Heart left ventricle (tissue), 16 donors: ENCODE measurements around the gene USP46. TPM values are rescaled to one million over a fixed set of nuclear protein-coding genes. Genes with fewer than 3 reads are reported as not detected.

Source experiments
- ATAC-seq, 4 donors: fragments of 200-7000 bp; cut with Tn5 transposase; one replicate each; pipeline ENCODE4 v1.9.1; 2020 to 2022; ENCODE audit warnings: moderate library complexity in 4 of 4, mild to moderate bottlenecking in 3 of 4, moderate number of reproducible peaks in 1 of 4
- DNase-seq, 5 donors: peaks; one replicate each; pipeline ENCODE4 v3.0.0-alpha.2; 2020
- H3K27ac ChIP-seq, 12 donors: fragments of 200-600 bp; sonication (generic) in 4 of 12; one replicate each; pipeline versions ENCODE4 v1.5.0 to v1.8.0; 2016 to 2022; ENCODE audit warnings: mild to moderate bottlenecking in 2 of 12
- H3K27me3 ChIP-seq, 9 donors: fragments of 200-600 bp; sonication (generic) in 2 of 9; one replicate each; pipeline versions ENCODE4 v1.5.1 to v1.8.0; 2016 to 2022; ENCODE audit warnings: mild to moderate bottlenecking in 3 of 9
- H3K36me3 ChIP-seq, 9 donors: fragments of 200-600 bp; sonication (generic) in 2 of 9; one replicate each; pipeline versions ENCODE4 v1.5.0 to v1.8.0; 2018 to 2022; ENCODE audit warnings: mild to moderate bottlenecking in 2 of 9
- H3K4me1 ChIP-seq, 12 donors: fragments of 200-600 bp; sonication (generic) in 4 of 12; one replicate each; pipeline versions ENCODE4 v1.5.0 to v1.8.0; 2016 to 2022; ENCODE audit warnings: mild to moderate bottlenecking in 3 of 12
- H3K4me3 ChIP-seq, 12 donors: fragments of 200-600 bp; sonication (generic) in 4 of 12; one replicate each; pipeline versions ENCODE4 v1.5.0 to v1.8.0; 2017 to 2022; ENCODE audit warnings: mild to moderate bottlenecking in 9 of 12, moderate library complexity in 4 of 12
- H3K9me3 ChIP-seq, 12 donors: fragments of 200-600 bp; sonication (generic) in 4 of 12; one replicate each; pipeline versions ENCODE4 v1.5.0 to v1.8.0; 2016 to 2022; ENCODE audit warnings: mild to moderate bottlenecking in 1 of 12
- CTCF ChIP-seq, 12 donors: fragments of 200-600 bp; sonication (generic) in 4 of 12; IDR thresholded peaks; one replicate each; pipeline versions ENCODE4 v1.5.0 to v1.8.0; 2018 to 2022; ENCODE audit warnings: antibody characterized with exemption in 12 of 12, mild to moderate bottlenecking in 5 of 12
- POLR2A ChIP-seq, 2 donors: fragments of 450-650 bp; IDR thresholded peaks; one replicate each; pipeline ENCODE4 v1.6.1; 2017; ENCODE audit warnings: antibody characterized with exemption in 2 of 2, mild to moderate bottlenecking in 2 of 2, moderate library complexity in 2 of 2
- WGBS, 4 donors: extraction: QIAGEN DNeasy Blood & Tissue Kit in 2 of 4; methylation state at CpG; one replicate each; pipeline versions ENCODE4 v1.1.5 to v1.1.7; 2013 to 2018; 5-methylcytosine and 5-hydroxymethylcytosine counted together
- intact Hi-C, 10 donors: fragments of 100-400 bp; cut with DNase I; formaldehyde crosslinking; loops; one replicate each; pipeline versions ENCODE4 v1.11.1 to v1.14.2; 2022
- polyA plus RNA-seq, 2 donors: library from polyadenylated mRNA; stranded (reverse); fragments of 200-250 nt; gene quantifications; one replicate each; pipeline ENCODE4 v1.2.3, GENCODE V29; 2013
- total RNA-seq, 9 donors: library from RNA; depleted of rRNA in 2 of 9; stranded (reverse); fragments of >200 nt in 2 of 9; fragmentation: NEBNext Ultra II Directional in 3 of 9; extraction: Animal tissue kit (Norgen Biotek cat#: 25700) in 3 of 9; gene quantifications; one replicate each; pipeline versions ENCODE4 v1.1.0 to v1.2.4, GENCODE V29; 2016 to 2023
- donor health status: ischemic (EF 13 %, LVEDD 7.1; RV severe dilation, severe dysfunction).
- donor health status: healthy with polysubstance abuse.
- donor health status: DM: no; HTN: yes; CAD: no.
- donor health status: DM: no; HTN: no; CAD: no.
- donor health status: ischemic (EF 25% LVEDD 6.9; RV normal size, moderate dysfunction).
- donor health status: ischemic (EF 25% LVEDD 5.7; RV mildly dilated, moderate dysfunction).
- donor health status: healthy.
- donor health status: DM: yes; HTN: yes; CAD: no.
- donor health status: ischemic (EF 35%, LVEDD 5.7; RV mildly dilated, moderate dysfunction).
- donor health status: nonischemic (EF 11% LVEDD 7.7; RV severe dilation, severe dysfunction).
- donor health status: DM: yes; HTN: yes; CAD: no.
- donor health status: PGD.
- donor health status: ischemic (EF 29% LVEDD 5.4; RV normal size, mild dysfunction).
- donor health status: nonischemic (EF 23%, LVEDD 6.1; RV moderate dilation, normal function).

The USP46 gene
- total and polyA plus RNA-seq, 11 donors: 6.1 to 111 (median 62.9) TPM

GRCh38 chr4:52640808-52641565 is 18.1 kb downstream of the USP46 start:
- Histone ChIP-seq H3K4me3 (peak overlapping the region in 1 of 12 donors; percentile 19), H3K36me3 (no peaks in the 10 kb centered on the region), H3K9me3 (no peaks in the 10 kb centered on the region), H3K4me1 (peaks cover 2 to 80% (median 44%) of the 10 kb centered on the region in 12 donors), H3K27ac (peak overlapping the region in 11 of 12 donors; percentile 11 to 77 (median 47)), H3K27me3 (no peaks in the 10 kb centered on the region)
- DNase-seq (no peak), ATAC-seq (no peak)
- no peak for TF ChIP-seq CTCF (IDR thresholded peaks at IDR 0.05)
- no peak for TF ChIP-seq POLR2A (IDR thresholded peaks at IDR 0.05)
- intact Hi-C loops: loop anchor here in 1 of 10 donors (5.0 kb wide), 1 partner anchor 221 kb away; the partner anchor contains the start of gene RASL11B
- 14 to 29% (median 17%) methylated on average over 6 of the region's 6 CpGs for WGBS, 4 donors

- no peak for ATAC-seq
- Histone ChIP-seq H3K4me3 (no peak overlapping the region), H3K4me1 (peaks cover 2 to 68% (median 39%) of the 10 kb centered on the region in 12 donors), H3K9me3 (no peaks in the 10 kb centered on the region), H3K27me3 (no peaks in the 10 kb centered on the region), H3K36me3 (no peaks in the 10 kb centered on the region), H3K27ac (no peak overlapping the region)
- WGBS, 4 donors: 75 to 95% (median 91%) methylated on average over 4 of the region's 4 CpGs
- no peak for DNase-seq
- no peak for TF ChIP-seq POLR2A (IDR thresholded peaks at IDR 0.05)
- TF ChIP-seq CTCF (IDR thresholded peaks at IDR 0.05): no peak
- intact Hi-C loops: no loop called here
Measured at GRCh38 chr4:52638717-52639116, 20.4 kb downstream of the USP46 start.

GRCh38 chr4:52637116-52637515 is 22.0 kb downstream of the USP46 start:
- DNase-seq (no peak), ATAC-seq (peak in 3 of 4 donors; percentile 16 to 64 (median 21))
- Histone ChIP-seq H3K27ac (peak overlapping the region in 2 of 12 donors; percentile 10 to 12), H3K4me3 (no peak overlapping the region), H3K36me3 (no peaks in the 10 kb centered on the region), H3K4me1 (peaks cover 2 to 55% (median 25%) of the 10 kb centered on the region in 12 donors), H3K9me3 (no peaks in the 10 kb centered on the region), H3K27me3 (no peaks in the 10 kb centered on the region)
- 35 to 60% (median 57%) methylated on average over 2 of the region's 2 CpGs for WGBS, 4 donors
- intact Hi-C loops: no loop called here
- TF ChIP-seq CTCF (IDR thresholded peaks at IDR 0.05) (no peak), POLR2A (IDR thresholded peaks at IDR 0.05) (no peak)

GRCh38 chr4:52635560-52635959 is 23.5 kb downstream of the USP46 start:
- Histone ChIP-seq H3K4me3 (no peak overlapping the region), H3K27ac (no peak overlapping the region), H3K36me3 (peaks cover 0 to under 1% (median 0%) of the 10 kb centered on the region in 9 donors), H3K27me3 (no peaks in the 10 kb centered on the region), H3K9me3 (no peaks in the 10 kb centered on the region), H3K4me1 (peaks cover 0 to 40% (median 9%) of the 10 kb centered on the region in 12 donors)
- ATAC-seq: no peak
- TF ChIP-seq CTCF (IDR thresholded peaks at IDR 0.05) (no peak), POLR2A (IDR thresholded peaks at IDR 0.05) (no peak)
- WGBS, 4 donors: 80 to 86% (median 82%) methylated on average over 1 of the region's 1 CpG
- DNase-seq: no peak
- intact Hi-C loops: no loop called here
